Neural progenitor cell (in vitro differentiated cells): ENCODE data around the gene PLEKHA1. TPM values are rescaled to one million over a fixed set of nuclear protein-coding genes. Genes with fewer than 3 reads are reported as not detected.

Experiments used
- DNase-seq: peaks from one replicate; pipeline ENCODE4 v3.0.0-alpha.2; 2016; ENCODE audit warnings: low spot score
- H2AFZ ChIP-seq: fragments of 200-600 bp; sonication (generic); replicated peaks from 2 replicates; pipeline ENCODE4 v1.6.1; 2016; ENCODE audit warnings: antibody characterized with exemption
- H3F3A ChIP-seq: fragments of 200-600 bp; sonication (generic); 2 replicates; pipeline ENCODE4 v1.6.1; 2016; ENCODE audit warnings: antibody characterized with exemption, low read depth
- H3K27ac ChIP-seq: fragments of 200-600 bp; sonication (generic); 2 replicates; pipeline ENCODE4 v1.5.1; 2016; ENCODE audit warnings: mild to moderate bottlenecking
- H3K27me3 ChIP-seq: fragments of 200-600 bp; sonication (generic); 2 replicates; pipeline ENCODE4 v1.6.1; 2016; ENCODE audit warnings: mild to moderate bottlenecking, moderate library complexity
- H3K36me3 ChIP-seq: fragments of 200-600 bp; sonication (generic); 2 replicates; pipeline ENCODE4 v1.5.1; 2016
- H3K4me1 ChIP-seq: fragments of 200-600 bp; sonication (generic); 2 replicates; pipeline ENCODE4 v1.6.1; 2016; ENCODE audit warnings: mixed run types
- H3K4me2 ChIP-seq: fragments of 200-600 bp; sonication (generic); 2 replicates; pipeline ENCODE4 v1.6.1; 2016
- H3K4me3 ChIP-seq: fragments of 200-600 bp; sonication (generic); 2 replicates; pipeline ENCODE4 v1.5.1; 2016
- H3K79me2 ChIP-seq: fragments of 200-600 bp; sonication (generic); 2 replicates; pipeline ENCODE4 v1.6.1; 2016; ENCODE audit warnings: low read depth
- H3K9ac ChIP-seq: fragments of 200-600 bp; sonication (generic); 2 replicates; pipeline ENCODE4 v1.6.1; 2016
- H3K9me3 ChIP-seq: fragments of 200-600 bp; sonication (generic); 2 replicates; pipeline ENCODE4 v1.5.1; 2016; ENCODE audit warnings: low read depth
- H4K20me1 ChIP-seq: fragments of 200-600 bp; sonication (generic); 2 replicates; pipeline ENCODE4 v1.6.1; 2016; ENCODE audit warnings: low read depth
- H3K27ac Mint-ChIP-seq: 3 replicates; pipeline ENCODE4 v1.8.0; 2021; ENCODE audit warnings: mixed read lengths
- H3K27me3 Mint-ChIP-seq: 2 replicates; pipeline ENCODE4 v1.8.0; 2022; ENCODE audit warnings: low read depth, mild to moderate bottlenecking, inconsistent platforms, moderate library complexity, mixed read lengths; ENCODE audit not compliant: insufficient read depth
- H3K36me3 Mint-ChIP-seq: 3 replicates; pipeline ENCODE4 v1.8.0; 2021; ENCODE audit warnings: mixed read lengths
- H3K4me1 Mint-ChIP-seq: 3 replicates; pipeline ENCODE4 v1.8.0; 2021; ENCODE audit warnings: mixed read lengths
- H3K4me3 Mint-ChIP-seq: 3 replicates; pipeline ENCODE4 v1.8.0; 2021; ENCODE audit warnings: mild to moderate bottlenecking, moderate library complexity, mixed read lengths
- H3K9me3 Mint-ChIP-seq: 3 replicates; pipeline ENCODE4 v1.8.0; 2020; ENCODE audit warnings: mixed read lengths
- CTCF ChIP-seq: fragments of 200-600 bp; sonication (generic); IDR thresholded peaks from 2 replicates; pipeline ENCODE4 v1.5.1; 2017; ENCODE audit warnings: antibody characterized with exemption, mild to moderate bottlenecking
- EZH2 ChIP-seq: fragments of 200-600 bp; sonication (generic); IDR thresholded peaks from 2 replicates; pipeline ENCODE4 v1.6.1; 2017; ENCODE audit warnings: antibody characterized with exemption, mild to moderate bottlenecking, moderate library complexity
- EZH2phosphoT487 ChIP-seq: fragments of 200-600 bp; sonication (generic); IDR thresholded peaks from 2 replicates; pipeline ENCODE4 v1.6.1; 2017; ENCODE audit warnings: antibody characterized with exemption
- total RNA-seq: library from RNA; depleted of rRNA; stranded (reverse); fragments of >200 nt; gene quantifications from 2 replicates; pipeline ENCODE4 v1.2.3, GENCODE V29; 2015; ENCODE audit warnings: low replicate concordance

The PLEKHA1 gene
- total RNA-seq, 1 donor from 2014 or later = 79.1 TPM

- no peaks in the 10 kb centered on the region for H4K20me1 ChIP-seq
- H3K4me3 Mint-ChIP-seq = no peak overlapping the region
These were observed 45.1 kb upstream of the PLEKHA1 start for GRCh38 chr10:122329416-122329815.

DNA sequence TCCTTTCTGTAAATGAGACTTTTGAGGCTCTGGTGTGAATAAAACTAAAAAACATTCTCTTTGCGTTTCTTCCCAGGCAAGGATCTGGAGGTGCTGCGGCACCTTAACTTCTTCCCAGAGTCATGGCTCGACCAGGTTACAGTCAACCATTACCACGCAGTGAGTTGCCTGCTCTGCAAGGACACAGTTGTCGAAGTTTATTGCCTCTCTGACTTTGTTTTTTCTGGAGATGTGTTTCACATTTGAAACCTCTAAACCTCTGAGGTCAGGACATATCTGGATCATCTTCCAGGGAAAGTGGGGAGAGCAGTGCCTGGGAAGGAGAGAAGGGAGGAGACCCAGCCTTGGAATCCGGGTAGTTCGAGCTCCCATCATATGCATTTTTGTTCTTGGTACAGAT is 43.4 kb upstream of the PLEKHA1 start:
- Histone ChIP-seq H4K20me1 (no peaks in the 10 kb centered on the region), H3K4me2 (no peak overlapping the region), H3K79me2 (no peaks in the 10 kb centered on the region), H3F3A (no peaks in the 10 kb centered on the region), H3K27me3 (no peaks in the 10 kb centered on the region), H3K9me3 (no peaks in the 10 kb centered on the region), H3K9ac (no peak overlapping the region), H3K36me3 (no peaks in the 10 kb centered on the region), H3K27ac (no peak overlapping the region), H3K4me3 (no peak overlapping the region), H3K4me1 (no peaks in the 10 kb centered on the region), H2AFZ (no peak overlapping the region)
- DNase-seq = no peak
- Mint-ChIP-seq H3K9me3 (no peaks in the 10 kb centered on the region), H3K36me3 (no peaks in the 10 kb centered on the region), H3K27ac (peak overlapping the region; percentile 17), H3K27me3 (peaks cover 3% of the 10 kb centered on the region), H3K4me1 (peaks cover 9% of the 10 kb centered on the region), H3K4me3 (no peak overlapping the region)
- no peak for TF ChIP-seq EZH2
- no peak for TF ChIP-seq EZH2phosphoT487
- no peak for TF ChIP-seq CTCF

More at GRCh38 chr10:122329416-122329815, 45.1 kb upstream of the PLEKHA1 start:
- no peak overlapping the region for H3K27ac ChIP-seq
- H3K36me3 ChIP-seq = no peaks in the 10 kb centered on the region
- no peaks in the 10 kb centered on the region for H3K4me1 ChIP-seq
- H3K4me2 ChIP-seq = no peak overlapping the region
- Mint-ChIP-seq H3K9me3 (peaks cover 5% of the 10 kb centered on the region), H3K4me1 (peaks cover 9% of the 10 kb centered on the region), H3K27ac (no peak overlapping the region), H3K36me3 (no peaks in the 10 kb centered on the region), H3K27me3 (peaks cover 4% of the 10 kb centered on the region)
- no peaks in the 10 kb centered on the region for H3K27me3 ChIP-seq
- H3K4me3 ChIP-seq = no peak overlapping the region
- H3K9ac ChIP-seq = no peak overlapping the region
- no peaks in the 10 kb centered on the region for H3K79me2 ChIP-seq
- H2AFZ ChIP-seq = no peak overlapping the region
- DNase-seq = no peak
- H3K9me3 ChIP-seq = no peaks in the 10 kb centered on the region
- no peaks in the 10 kb centered on the region for H3F3A ChIP-seq
- TF ChIP-seq EZH2 (no peak), CTCF (no peak), EZH2phosphoT487 (no peak)

DNA sequence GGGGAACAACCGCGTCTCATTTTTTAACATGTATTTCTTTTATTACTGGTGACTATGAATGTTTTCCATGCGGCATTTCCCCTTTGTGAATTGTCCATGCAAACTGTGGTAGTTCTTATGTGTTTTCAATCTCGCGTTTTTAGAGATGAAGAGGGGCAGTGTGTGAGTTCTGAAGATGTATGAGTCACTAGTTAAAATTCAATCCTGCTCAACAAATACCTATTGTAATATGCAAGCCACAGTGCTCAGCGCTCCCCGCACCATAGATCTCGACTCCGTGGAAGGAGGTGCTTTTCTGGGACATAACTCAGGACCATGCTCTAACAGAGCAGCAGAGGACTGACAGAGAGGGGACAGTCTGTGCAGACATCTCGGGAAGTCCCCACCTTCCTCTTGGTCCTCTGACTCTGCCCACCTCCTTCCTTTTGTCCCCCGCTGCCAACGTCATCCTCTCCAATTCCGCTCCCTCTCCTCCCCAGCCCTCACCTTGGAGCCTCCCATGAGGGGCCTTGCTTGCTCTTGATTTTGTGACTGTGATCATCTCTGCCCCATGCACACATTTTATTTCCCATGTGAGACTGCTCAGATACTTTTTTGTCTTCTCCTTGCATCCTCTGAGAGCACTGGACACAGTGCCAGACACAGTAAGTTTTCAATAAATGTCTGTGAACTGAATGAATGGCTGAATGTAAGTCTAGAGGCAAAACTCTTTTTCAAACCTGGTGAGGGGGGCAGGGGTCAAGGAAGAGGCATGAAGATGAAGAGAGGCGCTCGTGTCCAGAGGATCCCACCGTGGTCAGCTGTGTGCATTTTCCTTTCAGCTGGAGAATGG is 42.7 kb upstream of the PLEKHA1 start:
- Histone ChIP-seq H3K36me3 (no peaks in the 10 kb centered on the region), H3K9me3 (no peaks in the 10 kb centered on the region), H3K4me2 (no peak overlapping the region), H3K9ac (no peak overlapping the region), H3K27ac (no peak overlapping the region), H3K79me2 (no peaks in the 10 kb centered on the region), H4K20me1 (no peaks in the 10 kb centered on the region), H2AFZ (no peak overlapping the region), H3F3A (no peaks in the 10 kb centered on the region), H3K4me1 (no peaks in the 10 kb centered on the region), H3K27me3 (no peaks in the 10 kb centered on the region), H3K4me3 (no peak overlapping the region)
- Mint-ChIP-seq H3K4me1 (peaks cover 9% of the 10 kb centered on the region), H3K27me3 (peaks cover 3% of the 10 kb centered on the region), H3K36me3 (no peaks in the 10 kb centered on the region), H3K4me3 (no peak overlapping the region), H3K27ac (no peak overlapping the region), H3K9me3 (no peaks in the 10 kb centered on the region)
- TF ChIP-seq EZH2phosphoT487 = no peak
- DNase-seq = no peak

GRCh38 chr10:122333037-122333436 is 41.5 kb upstream of the PLEKHA1 start:
- no peaks in the 10 kb centered on the region for H4K20me1 ChIP-seq
- Mint-ChIP-seq H3K27ac (no peak overlapping the region), H3K36me3 (no peaks in the 10 kb centered on the region), H3K4me3 (no peak overlapping the region), H3K9me3 (no peaks in the 10 kb centered on the region), H3K27me3 (peaks cover 3% of the 10 kb centered on the region), H3K4me1 (peaks cover 18% of the 10 kb centered on the region)
- H3K36me3 ChIP-seq = no peaks in the 10 kb centered on the region
- H3K4me1 ChIP-seq = no peaks in the 10 kb centered on the region
- no peaks in the 10 kb centered on the region for H3F3A ChIP-seq
- no peak overlapping the region for H2AFZ ChIP-seq
- no peaks in the 10 kb centered on the region for H3K79me2 ChIP-seq
- H3K9me3 ChIP-seq = no peaks in the 10 kb centered on the region
- no peaks in the 10 kb centered on the region for H3K27me3 ChIP-seq
- no peak overlapping the region for H3K4me2 ChIP-seq
- no peak overlapping the region for H3K27ac ChIP-seq
- TF ChIP-seq EZH2 = no peak
- no peak for TF ChIP-seq EZH2phosphoT487
- no peak for TF ChIP-seq CTCF
- H3K9ac ChIP-seq = no peak overlapping the region
- no peak for DNase-seq
- H3K4me3 ChIP-seq = no peak overlapping the region
